ENCODE data around the gene SCAPER. TPM values are rescaled to one million over a fixed set of nuclear protein-coding genes. Genes with fewer than 3 reads are reported as not detected.

The SCAPER gene
- total RNA-seq, 1 experiment from 2014 or later, result 10.3 TPM

GRCh38 chr15:76636059-76636458 lies 269.1 kb downstream of the SCAPER start:
- CTCF ChIA-PET, result no interaction called here
- TF ChIP-seq ARID4B (CRISPR knock-in tag; IDR thresholded peaks at IDR 0.05; ENCODE audit: borderline replicate concordance) (no peak), NFYB (CRISPR knock-in tag; conservative IDR thresholded peaks at IDR 0.05; ENCODE audit: low read depth) (no peak), RORB (CRISPR knock-in tag; IDR thresholded peaks at IDR 0.05) (no peak), ZNF317 (CRISPR knock-in tag; IDR thresholded peaks at IDR 0.05; ENCODE audit: borderline replicate concordance, low read depth) (peak; percentile 96)
- Mint-ChIP-seq H3K36me3 (peaks cover 16% of the 10 kb centered on the region), H3K4me3 (no peak overlapping the region), H3K9me3 (peaks cover 28% of the 10 kb centered on the region), H3K27me3 (ENCODE audit: low read depth) (no peaks in the 10 kb centered on the region), H3K4me1 (no peaks in the 10 kb centered on the region), H3K27ac (no peak overlapping the region)
- POLR2A ChIA-PET, result no interaction called here
- DNase-seq (ENCODE audit: low spot score) (no peak), ATAC-seq (no peak)

DNA sequence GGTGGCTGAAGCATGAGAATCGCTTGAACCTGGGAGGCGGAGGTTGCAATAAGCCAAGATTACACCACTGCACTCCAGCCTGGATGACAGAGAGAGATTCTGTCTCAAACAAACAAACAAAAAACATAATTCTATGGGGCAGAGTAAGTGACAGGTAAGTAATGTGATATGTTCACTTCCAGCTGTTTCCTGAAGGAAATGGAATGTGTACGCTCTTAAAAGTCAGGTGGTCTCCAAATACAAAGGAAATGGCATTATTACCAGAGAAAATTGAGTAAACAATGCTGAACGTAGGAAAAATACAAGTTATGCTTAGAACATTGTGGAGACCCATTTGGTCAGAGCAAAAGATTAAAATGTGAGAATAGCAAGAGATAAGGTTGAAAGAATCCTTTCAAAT lies 278.5 kb downstream of the SCAPER start:
- H3K4me1 Mint-ChIP-seq, result no peaks in the 10 kb centered on the region
- DNase-seq (ENCODE audit: low spot score) (no peak), ATAC-seq (no peak)
- no peaks in the 10 kb centered on the region for H3K27me3 Mint-ChIP-seq (ENCODE audit: low read depth)
- no peak overlapping the region for H3K27ac Mint-ChIP-seq
- H3K36me3 Mint-ChIP-seq, result no peaks in the 10 kb centered on the region
- peaks cover 12% of the 10 kb centered on the region for H3K9me3 Mint-ChIP-seq
- ChIA-PET CTCF (interaction anchor here (0.5 kb wide), 1 partner anchor 290 kb away, joined by 4 read pairs; the partner anchor contains the start of gene ISL2), POLR2A (no interaction called here)
- no peak overlapping the region for H3K4me3 Mint-ChIP-seq
- TF ChIP-seq ZNF671 (CRISPR knock-in tag; IDR thresholded peaks at IDR 0.05) (no peak), ZBTB21 (CRISPR knock-in tag; IDR thresholded peaks at IDR 0.05; ENCODE audit: borderline replicate concordance) (no peak), GRHL2 (CRISPR knock-in tag; IDR thresholded peaks at IDR 0.05; ENCODE audit: insufficient replicate concordance, severe bottlenecking) (no peak), NR2C2 (CRISPR knock-in tag; IDR thresholded peaks at IDR 0.05) (no peak), ZNF425 (CRISPR knock-in tag; conservative IDR thresholded peaks at IDR 0.05) (no peak), MYBL2 (CRISPR knock-in tag; IDR thresholded peaks at IDR 0.05) (no peak), SP1 (CRISPR knock-in tag; conservative IDR thresholded peaks at IDR 0.05) (no peak), JUN (CRISPR knock-in tag; IDR thresholded peaks at IDR 0.05) (no peak), USF2 (CRISPR knock-in tag; IDR thresholded peaks at IDR 0.05) (no peak), NFATC4 (CRISPR knock-in tag; IDR thresholded peaks at IDR 0.05) (no peak)
- TF ChIP-seq, protein P1, sequence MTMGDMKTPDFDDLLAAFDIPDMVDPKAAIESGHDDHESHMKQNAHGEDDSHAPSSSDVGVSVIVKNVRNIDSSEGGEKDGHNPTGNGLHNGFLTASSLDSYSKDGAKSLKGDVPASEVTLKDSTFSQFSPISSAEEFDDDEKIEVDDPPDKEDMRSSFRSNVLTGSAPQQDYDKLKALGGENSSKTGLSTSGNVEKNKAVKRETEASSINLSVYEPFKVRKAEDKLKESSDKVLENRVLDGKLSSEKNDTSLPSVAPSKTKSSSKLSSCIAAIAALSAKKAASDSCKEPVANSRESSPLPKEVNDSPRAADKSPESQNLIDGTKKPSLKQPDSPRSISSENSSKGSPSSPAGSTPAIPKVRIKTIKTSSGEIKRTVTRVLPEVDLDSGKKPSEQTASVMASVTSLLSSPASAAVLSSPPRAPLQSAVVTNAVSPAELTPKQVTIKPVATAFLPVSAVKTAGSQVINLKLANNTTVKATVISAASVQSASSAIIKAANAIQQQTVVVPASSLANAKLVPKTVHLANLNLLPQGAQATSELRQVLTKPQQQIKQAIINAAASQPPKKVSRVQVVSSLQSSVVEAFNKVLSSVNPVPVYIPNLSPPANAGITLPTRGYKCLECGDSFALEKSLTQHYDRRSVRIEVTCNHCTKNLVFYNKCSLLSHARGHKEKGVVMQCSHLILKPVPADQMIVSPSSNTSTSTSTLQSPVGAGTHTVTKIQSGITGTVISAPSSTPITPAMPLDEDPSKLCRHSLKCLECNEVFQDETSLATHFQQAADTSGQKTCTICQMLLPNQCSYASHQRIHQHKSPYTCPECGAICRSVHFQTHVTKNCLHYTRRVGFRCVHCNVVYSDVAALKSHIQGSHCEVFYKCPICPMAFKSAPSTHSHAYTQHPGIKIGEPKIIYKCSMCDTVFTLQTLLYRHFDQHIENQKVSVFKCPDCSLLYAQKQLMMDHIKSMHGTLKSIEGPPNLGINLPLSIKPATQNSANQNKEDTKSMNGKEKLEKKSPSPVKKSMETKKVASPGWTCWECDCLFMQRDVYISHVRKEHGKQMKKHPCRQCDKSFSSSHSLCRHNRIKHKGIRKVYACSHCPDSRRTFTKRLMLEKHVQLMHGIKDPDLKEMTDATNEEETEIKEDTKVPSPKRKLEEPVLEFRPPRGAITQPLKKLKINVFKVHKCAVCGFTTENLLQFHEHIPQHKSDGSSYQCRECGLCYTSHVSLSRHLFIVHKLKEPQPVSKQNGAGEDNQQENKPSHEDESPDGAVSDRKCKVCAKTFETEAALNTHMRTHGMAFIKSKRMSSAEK (CRISPR knock-in tag; IDR thresholded peaks at IDR 0.05; ENCODE audit: borderline replicate concordance), result no peak
- TF ChIP-seq, protein P2, sequence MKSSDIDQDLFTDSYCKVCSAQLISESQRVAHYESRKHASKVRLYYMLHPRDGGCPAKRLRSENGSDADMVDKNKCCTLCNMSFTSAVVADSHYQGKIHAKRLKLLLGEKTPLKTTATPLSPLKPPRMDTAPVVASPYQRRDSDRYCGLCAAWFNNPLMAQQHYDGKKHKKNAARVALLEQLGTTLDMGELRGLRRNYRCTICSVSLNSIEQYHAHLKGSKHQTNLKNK (CRISPR knock-in tag; IDR thresholded peaks at IDR 0.05), result no peak
- TF ChIP-seq, protein P3, sequence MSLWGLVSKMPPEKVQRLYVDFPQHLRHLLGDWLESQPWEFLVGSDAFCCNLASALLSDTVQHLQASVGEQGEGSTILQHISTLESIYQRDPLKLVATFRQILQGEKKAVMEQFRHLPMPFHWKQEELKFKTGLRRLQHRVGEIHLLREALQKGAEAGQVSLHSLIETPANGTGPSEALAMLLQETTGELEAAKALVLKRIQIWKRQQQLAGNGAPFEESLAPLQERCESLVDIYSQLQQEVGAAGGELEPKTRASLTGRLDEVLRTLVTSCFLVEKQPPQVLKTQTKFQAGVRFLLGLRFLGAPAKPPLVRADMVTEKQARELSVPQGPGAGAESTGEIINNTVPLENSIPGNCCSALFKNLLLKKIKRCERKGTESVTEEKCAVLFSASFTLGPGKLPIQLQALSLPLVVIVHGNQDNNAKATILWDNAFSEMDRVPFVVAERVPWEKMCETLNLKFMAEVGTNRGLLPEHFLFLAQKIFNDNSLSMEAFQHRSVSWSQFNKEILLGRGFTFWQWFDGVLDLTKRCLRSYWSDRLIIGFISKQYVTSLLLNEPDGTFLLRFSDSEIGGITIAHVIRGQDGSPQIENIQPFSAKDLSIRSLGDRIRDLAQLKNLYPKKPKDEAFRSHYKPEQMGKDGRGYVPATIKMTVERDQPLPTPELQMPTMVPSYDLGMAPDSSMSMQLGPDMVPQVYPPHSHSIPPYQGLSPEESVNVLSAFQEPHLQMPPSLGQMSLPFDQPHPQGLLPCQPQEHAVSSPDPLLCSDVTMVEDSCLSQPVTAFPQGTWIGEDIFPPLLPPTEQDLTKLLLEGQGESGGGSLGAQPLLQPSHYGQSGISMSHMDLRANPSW (CRISPR knock-in tag; conservative IDR thresholded peaks at IDR 0.05; ENCODE audit: low read depth), result no peak
- TF ChIP-seq, protein P4, sequence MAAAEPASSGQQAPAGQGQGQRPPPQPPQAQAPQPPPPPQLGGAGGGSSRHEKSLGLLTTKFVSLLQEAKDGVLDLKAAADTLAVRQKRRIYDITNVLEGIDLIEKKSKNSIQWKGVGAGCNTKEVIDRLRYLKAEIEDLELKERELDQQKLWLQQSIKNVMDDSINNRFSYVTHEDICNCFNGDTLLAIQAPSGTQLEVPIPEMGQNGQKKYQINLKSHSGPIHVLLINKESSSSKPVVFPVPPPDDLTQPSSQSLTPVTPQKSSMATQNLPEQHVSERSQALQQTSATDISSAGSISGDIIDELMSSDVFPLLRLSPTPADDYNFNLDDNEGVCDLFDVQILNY (CRISPR knock-in tag; IDR thresholded peaks at IDR 0.05), result no peak

All from WTC11 (cell line).